HG02571 (cell line): Measurements from ENCODE around the gene MBNL2.
A peak's percentile ranks its signal among the peaks of the same experiment; 100 is the strongest.

Source experiments
- ATAC-seq: cut with Tn5 transposase; IDR thresholded peaks from one replicate; pipeline ENCODE4 v1.9.1; 2021; ENCODE audit warnings: mild to moderate bottlenecking, moderate library complexity; ENCODE audit not compliant: unreplicated experiment

The MBNL2 gene

GRCh38 chr13:97249796-97250495, 27.8 kb downstream of the MBNL2 start:
- no peak for ATAC-seq

- ATAC-seq, result no peak
Measured at GRCh38 chr13:97250560-97250959, 28.4 kb downstream of the MBNL2 start.

- ATAC-seq, result no peak
Measured at GRCh38 chr13:97252735-97253134, 30.6 kb downstream of the MBNL2 start.

- no peak for ATAC-seq
Measured at GRCh38 chr13:97253581-97254293, 31.6 kb downstream of the MBNL2 start.

- ATAC-seq, result no peak
Measured at GRCh38 chr13:97254816-97255215, 32.7 kb downstream of the MBNL2 start.

GRCh38 chr13:97255515-97256021, 33.4 kb downstream of the MBNL2 start:
- ATAC-seq, result no peak

GRCh38 chr13:97256343-97256783, 34.2 kb downstream of the MBNL2 start:
- ATAC-seq, result no peak

- no peak for ATAC-seq
Measured at GRCh38 chr13:97257228-97257755, 35.2 kb downstream of the MBNL2 start.

- ATAC-seq, result peak; percentile 65
Measured at GRCh38 chr13:97257800-97258799, 36.0 kb downstream of the MBNL2 start.

GRCh38 chr13:97258801-97259200, 36.7 kb downstream of the MBNL2 start:
- no peak for ATAC-seq

- ATAC-seq, result no peak
Measured at GRCh38 chr13:97259410-97259797, 37.3 kb downstream of the MBNL2 start.

GRCh38 chr13:97259798-97260714, 37.9 kb downstream of the MBNL2 start:
- no peak for ATAC-seq

GRCh38 chr13:97261254-97262005, 39.3 kb downstream of the MBNL2 start:
- no peak for ATAC-seq

- no peak for ATAC-seq
Measured at GRCh38 chr13:97262058-97262457, 39.9 kb downstream of the MBNL2 start.

- no peak for ATAC-seq
Measured at GRCh38 chr13:97263160-97263559, 41.0 kb downstream of the MBNL2 start.

- no peak for ATAC-seq
Measured at GRCh38 chr13:97264663-97265062, 42.5 kb downstream of the MBNL2 start.

GRCh38 chr13:97266332-97266731, 44.2 kb downstream of the MBNL2 start:
- no peak for ATAC-seq

- ATAC-seq, result no peak
Measured at GRCh38 chr13:97266772-97267417, 44.8 kb downstream of the MBNL2 start.
